Left colon (tissue), 2 donors: ENCODE results near the gene USP46. TPM values are rescaled to one million over a fixed set of nuclear protein-coding genes. Genes with fewer than 3 reads are reported as not detected.

Experiments
- ATAC-seq: fragments of 200-7000 bp; cut with Tn5 transposase; one replicate; pipeline ENCODE4 v1.9.1; 2020; ENCODE audit warnings: mild to moderate bottlenecking, moderate library complexity
- DNase-seq, 2 donors: peaks; one replicate each; pipeline ENCODE4 v3.0.0-alpha.2; 2020
- intact Hi-C, 2 donors: fragments of 100-400 bp; cut with DNase I in 1 of 2; cut with micrococcal nuclease in 1 of 2; formaldehyde crosslinking; loops; one replicate each; pipeline versions ENCODE4 v1.11.2 to v1.14.0; 2022; cut with DNase I, micrococcal nuclease
- long read RNA-seq: library from polyadenylated mRNA; unstranded; transcript quantifications from one replicate; pipeline ENCODE4 v2.0.0, GENCODE V29; 2021
- total RNA-seq, 2 donors: library from RNA; stranded (reverse); fragmentation: NEBNext Ultra II Directional; extraction: Animal tissue kit (Norgen Biotek cat#: 25700); gene quantifications; one replicate each; pipeline ENCODE4 v1.2.1, GENCODE V29; 2021
- donor health status: DM: no; HTN: no; CAD: no.
- donor health status: DM: yes; HTN: yes; CAD: no.

USP46 gene
- total RNA-seq, result 10 to 100 TPM; 12.6 to 13.8 TPM
- long read RNA-seq, full-length matches to known transcripts, result 5 of 6 reads
- long read RNA-seq, partial matches to known transcripts, result 0 of 6 reads
- long read RNA-seq, other reads (novel, unspliced or antisense), result 1 of 6 reads

GRCh38 chr4:52659001-52659721 lies at the start of gene USP46:
Gene USP46 (minus strand): TSS chr4:52659301. CDS start chr4:52659150, 151 bp downstream.
- intact Hi-C loops, result no loop called here
- DNase-seq, result peak; percentile 69 to 82
- ATAC-seq, result peak; percentile 93

GRCh38 chr4:52704661-52705060 lies 45.6 kb upstream of the USP46 start:
- ATAC-seq (no peak), DNase-seq (no peak)
- intact Hi-C loops, result no loop called here

GRCh38 chr4:52704133-52704532 lies 45.0 kb upstream of the USP46 start:
- DNase-seq (no peak), ATAC-seq (no peak)
- intact Hi-C loops, result no loop called here

GRCh38 chr4:52701207-52701606 lies 42.1 kb upstream of the USP46 start:
- intact Hi-C loops, result no loop called here
- DNase-seq (no peak), ATAC-seq (no peak)

- DNase-seq, result no peak
- intact Hi-C loops, result no loop called here
- ATAC-seq, result no peak
Measured at GRCh38 chr4:52694936-52695335, 35.8 kb upstream of the USP46 start.

- no peak for DNase-seq
- no peak for ATAC-seq
- intact Hi-C loops, result no loop called here
Measured at GRCh38 chr4:52693492-52693891, 34.4 kb upstream of the USP46 start.

- intact Hi-C loops, result no loop called here
- DNase-seq, result no peak
- ATAC-seq, result no peak
Measured at GRCh38 chr4:52689096-52689495, 30.0 kb upstream of the USP46 start.

GRCh38 chr4:52687696-52688095 lies 28.6 kb upstream of the USP46 start:
- DNase-seq, result no peak
- ATAC-seq, result no peak
- intact Hi-C loops, result no loop called here

GRCh38 chr4:52685316-52685715 lies 26.2 kb upstream of the USP46 start:
- ATAC-seq (no peak), DNase-seq (no peak)
- intact Hi-C loops, result no loop called here

- intact Hi-C loops, result no loop called here
- ATAC-seq (no peak), DNase-seq (no peak)
Measured at GRCh38 chr4:52684896-52685295, 25.8 kb upstream of the USP46 start.

GRCh38 chr4:52680381-52680780 lies 21.3 kb upstream of the USP46 start:
- DNase-seq, result no peak
- no peak for ATAC-seq
- intact Hi-C loops, result no loop called here

GRCh38 chr4:52676536-52676935 lies 17.4 kb upstream of the USP46 start:
- ATAC-seq, result no peak
- intact Hi-C loops, result no loop called here
- DNase-seq, result no peak

- DNase-seq, result no peak
- intact Hi-C loops, result no loop called here
- ATAC-seq, result no peak
Measured at GRCh38 chr4:52675111-52675510, 16.0 kb upstream of the USP46 start.

GRCh38 chr4:52670739-52671138 lies 11.6 kb upstream of the USP46 start:
- no peak for DNase-seq

GRCh38 chr4:52670121-52670520 lies 11.0 kb upstream of the USP46 start:
- no peak for DNase-seq
- ATAC-seq, result no peak
- intact Hi-C loops, result no loop called here

More at GRCh38 chr4:52670739-52671138, 11.6 kb upstream of the USP46 start:
- no peak for ATAC-seq
- intact Hi-C loops, result no loop called here

GRCh38 chr4:52665592-52665991 lies 6.5 kb upstream of the USP46 start:
- no peak for DNase-seq
- peak; percentile 58 for ATAC-seq
- intact Hi-C loops, result no loop called here

GRCh38 chr4:52664479-52664878 lies 5.4 kb upstream of the USP46 start:
- intact Hi-C loops, result no loop called here
- DNase-seq (no peak), ATAC-seq (no peak)

GRCh38 chr4:52661966-52662690 lies 3.0 kb upstream of the USP46 start:
- intact Hi-C loops, result no loop called here
- no peak for ATAC-seq
- DNase-seq, result no peak

GRCh38 chr4:52660643-52661042 lies 1.5 kb upstream of the USP46 start:
- ATAC-seq (no peak), DNase-seq (no peak)
- intact Hi-C loops, result no loop called here

GRCh38 chr4:52659722-52660261 lies 691 bp upstream of the USP46 start:
- intact Hi-C loops, result no loop called here
- ATAC-seq, result peak; percentile 73

More at GRCh38 chr4:52659722-52660261, 691 bp upstream of the USP46 start:
- DNase-seq, result peak; percentile 48 to 76
